Measurements from ENCODE around the gene ONECUT1. TPM values are rescaled to one million over a fixed set of nuclear protein-coding genes. Genes with fewer than 3 reads are reported as not detected.

ONECUT1 gene
- total RNA-seq, 1 experiment from 2014 or later, result 0.10 TPM

DNA sequence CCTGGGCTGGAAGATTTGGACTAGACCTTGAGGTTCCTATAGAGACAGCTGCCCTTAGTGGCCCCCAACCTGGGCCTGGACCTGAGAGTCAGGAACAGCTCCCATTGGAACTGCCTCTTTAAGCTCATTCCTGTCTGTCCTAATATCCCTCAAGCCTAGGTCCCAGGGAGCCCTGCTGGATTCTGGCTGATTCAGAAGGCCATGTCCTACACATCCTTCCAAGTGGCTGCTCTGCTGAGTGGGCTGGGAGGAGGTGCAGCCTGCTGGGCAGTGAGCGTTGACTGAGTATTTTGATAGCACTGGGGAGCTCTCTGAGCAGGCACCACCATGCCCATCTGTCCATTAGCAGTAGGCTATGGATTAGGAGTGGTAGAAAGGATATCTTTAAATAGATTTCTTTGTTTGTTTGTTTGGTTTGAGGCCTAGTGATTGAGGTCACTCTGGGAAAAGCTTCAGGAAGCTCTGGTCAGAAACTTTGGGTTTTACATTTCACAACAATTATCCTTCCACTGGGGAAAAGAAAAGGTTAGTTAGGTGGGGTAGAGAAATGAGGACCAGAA lies 56.4 kb downstream of the ONECUT1 start:
- peak; percentile 18 for DNase-seq (ENCODE audit: low spot score)

DNA sequence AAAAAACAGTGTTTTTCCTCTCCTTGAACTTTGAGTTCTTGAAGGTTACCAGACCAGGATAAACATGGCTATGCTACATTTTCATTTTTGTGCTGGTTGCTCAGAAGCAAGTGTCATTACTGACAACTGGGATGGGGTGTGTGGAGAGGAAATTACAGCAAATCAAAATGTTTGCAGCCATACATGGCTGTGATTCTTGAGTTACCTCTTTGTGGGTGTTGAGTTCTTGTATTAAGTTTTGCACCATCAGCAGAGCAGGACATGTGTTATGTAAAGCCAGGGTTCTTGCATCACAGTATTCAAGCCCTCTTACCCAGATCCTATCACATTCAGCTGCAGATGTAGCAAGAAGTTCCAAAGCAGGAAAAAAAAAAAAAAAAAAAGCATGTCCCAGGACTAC lies 57.0 kb downstream of the ONECUT1 start:
- DNase-seq (ENCODE audit: low spot score), result peak; percentile 34

- no peak for DNase-seq (ENCODE audit: low spot score)
These were observed 57.6 kb downstream of the ONECUT1 start for GRCh38 chr15:52732551-52732950.

- no peak for DNase-seq (ENCODE audit: low spot score)
These were observed 58.2 kb downstream of the ONECUT1 start for GRCh38 chr15:52731732-52732470.

GRCh38 chr15:52731004-52731403 lies 59.1 kb downstream of the ONECUT1 start:
- DNase-seq (ENCODE audit: low spot score), result no peak

DNA sequence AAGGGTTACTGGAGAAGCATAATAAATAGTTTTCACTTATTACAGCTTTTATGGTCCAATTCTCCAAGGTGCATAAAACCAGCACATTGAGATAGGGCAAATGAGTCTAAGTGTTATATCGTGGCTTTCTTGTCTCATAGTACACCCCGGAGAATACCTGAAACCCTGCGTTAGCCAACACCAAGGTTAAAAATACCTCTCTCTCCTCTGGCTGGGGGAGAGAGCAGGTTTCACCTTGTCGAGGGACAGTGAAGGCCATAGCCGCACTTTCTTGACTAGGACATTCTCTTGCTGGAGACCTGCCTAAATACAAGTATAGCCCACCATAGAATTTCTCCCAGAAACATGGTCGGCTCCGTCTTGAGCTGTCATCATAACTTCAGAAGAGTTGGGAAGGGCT lies 59.5 kb downstream of the ONECUT1 start:
- no peak for DNase-seq (ENCODE audit: low spot score)

DNA sequence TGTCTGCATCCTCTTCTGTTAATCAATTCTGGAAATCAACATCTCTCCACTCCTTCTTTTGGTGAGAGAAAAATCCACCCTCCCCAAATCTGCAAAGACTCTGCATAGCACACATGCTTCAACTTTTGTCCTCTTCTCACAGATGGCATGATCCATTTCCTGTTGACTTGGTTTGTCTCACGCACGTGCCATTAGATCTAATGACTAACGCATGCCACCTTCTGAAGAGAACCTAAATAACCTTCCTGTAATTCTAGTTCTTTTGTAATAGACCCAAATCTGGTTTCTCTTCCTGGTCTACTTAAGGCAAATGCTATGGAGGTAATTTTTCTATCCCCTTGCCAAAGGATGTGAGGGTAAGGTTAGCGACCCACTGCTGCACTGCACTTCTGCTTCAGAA lies 60.0 kb downstream of the ONECUT1 start:
- peak; percentile 75 for DNase-seq (ENCODE audit: low spot score)

DNA sequence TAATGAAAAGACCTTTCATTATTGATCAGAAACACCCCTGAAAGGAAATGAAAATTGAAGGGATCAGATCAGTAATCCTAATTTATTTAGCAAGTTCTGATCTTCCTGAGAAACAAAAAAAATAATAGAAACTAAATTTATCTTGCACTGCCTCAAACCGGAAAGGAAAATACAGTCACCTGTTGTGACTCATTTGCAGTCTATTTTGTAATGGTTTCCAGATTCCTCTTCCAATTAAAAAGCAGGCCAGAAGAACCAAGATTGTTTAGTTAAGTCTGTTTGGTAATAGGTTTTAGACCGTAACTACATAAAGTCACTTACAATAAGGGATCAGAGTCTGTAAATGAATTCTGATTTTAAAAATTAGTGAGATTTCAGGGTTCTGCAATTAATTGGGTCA lies 61.2 kb downstream of the ONECUT1 start:
- DNase-seq (ENCODE audit: low spot score), result peak; percentile 59

DNA sequence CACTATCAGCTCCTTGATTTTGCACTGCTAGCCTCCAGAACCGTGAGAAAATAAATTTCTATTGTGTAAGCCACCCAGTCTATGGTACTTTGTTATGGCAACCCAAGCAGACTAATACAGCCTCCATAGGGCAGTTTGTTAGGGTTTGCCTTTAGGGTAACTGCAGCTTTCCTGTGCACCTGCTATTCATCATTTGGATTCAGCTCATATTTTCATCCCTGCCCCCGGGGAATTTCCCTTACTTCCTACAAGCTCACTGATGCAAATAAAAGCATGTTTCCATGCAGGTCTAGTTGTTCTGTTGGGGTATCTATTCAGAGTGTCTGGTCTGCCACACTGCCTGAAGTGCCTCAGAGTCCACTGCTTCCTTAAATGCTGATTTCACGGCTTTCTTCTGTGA lies 62.3 kb downstream of the ONECUT1 start:
- no peak for DNase-seq (ENCODE audit: low spot score)

DNA sequence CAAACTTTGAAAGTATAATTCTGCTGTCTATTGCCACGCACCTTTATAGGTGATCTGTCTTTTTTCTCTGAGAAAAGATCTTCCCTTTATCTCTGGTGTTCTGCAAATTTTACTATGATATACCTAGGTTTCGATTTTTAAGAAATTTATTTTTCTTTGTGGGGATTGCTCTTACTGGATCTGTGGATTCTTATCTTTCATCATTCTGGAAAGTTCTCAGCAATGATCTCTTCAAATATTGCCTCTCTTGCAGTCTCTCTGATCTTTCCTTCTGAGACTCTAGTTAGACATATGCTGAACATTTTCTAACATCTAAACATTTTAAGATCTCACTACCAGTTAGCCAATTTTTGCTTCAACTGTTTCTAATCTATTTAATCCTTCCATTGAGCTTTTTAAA lies 63.9 kb downstream of the ONECUT1 start:
- no peak for DNase-seq (ENCODE audit: low spot score)

DNA sequence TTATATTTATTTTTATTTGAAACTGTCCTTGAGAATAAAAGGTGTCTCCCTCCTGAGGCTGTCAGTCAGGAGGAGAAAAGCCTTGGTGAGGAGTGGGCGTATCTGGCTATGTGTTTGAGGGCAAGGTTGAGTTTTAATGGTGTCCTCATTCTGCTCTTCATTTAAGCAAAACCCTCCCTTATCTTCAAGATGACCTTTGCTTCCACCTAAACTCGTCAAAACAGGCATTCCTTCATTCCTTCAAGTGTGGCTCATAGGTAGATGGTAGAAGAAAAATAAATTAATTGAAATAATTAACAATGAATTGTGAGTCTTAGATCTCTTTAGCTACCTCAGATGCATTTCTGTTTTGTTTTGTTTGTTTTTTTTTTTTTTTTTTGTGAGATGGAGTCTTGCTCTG lies 71.6 kb downstream of the ONECUT1 start:
- DNase-seq (ENCODE audit: low spot score), result no peak

- DNase-seq (ENCODE audit: low spot score), result no peak
These were observed 72.2 kb downstream of the ONECUT1 start for GRCh38 chr15:52717924-52718323.

GRCh38 chr15:52717481-52717880 lies 72.7 kb downstream of the ONECUT1 start:
- no peak for DNase-seq (ENCODE audit: low spot score)

DNA sequence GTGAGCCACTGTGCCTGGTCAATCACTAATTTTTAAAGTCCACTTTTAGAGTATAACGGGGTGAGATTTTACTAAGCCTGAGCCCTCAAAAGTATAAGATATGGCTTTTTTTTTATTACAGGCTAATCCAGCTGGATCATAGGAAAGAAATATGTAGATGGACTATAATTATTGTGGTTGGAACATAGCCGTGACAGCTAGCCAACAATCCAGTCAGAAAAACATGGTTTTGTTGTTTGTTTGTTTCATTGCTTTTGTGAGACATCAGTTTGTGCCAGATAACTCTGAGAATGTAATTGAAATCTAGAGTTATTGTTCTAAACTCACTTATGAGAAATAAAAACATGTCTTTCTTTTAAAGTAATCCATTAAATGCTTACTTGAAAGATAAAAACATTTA lies 73.6 kb downstream of the ONECUT1 start:
- no peak for DNase-seq (ENCODE audit: low spot score)

DNA sequence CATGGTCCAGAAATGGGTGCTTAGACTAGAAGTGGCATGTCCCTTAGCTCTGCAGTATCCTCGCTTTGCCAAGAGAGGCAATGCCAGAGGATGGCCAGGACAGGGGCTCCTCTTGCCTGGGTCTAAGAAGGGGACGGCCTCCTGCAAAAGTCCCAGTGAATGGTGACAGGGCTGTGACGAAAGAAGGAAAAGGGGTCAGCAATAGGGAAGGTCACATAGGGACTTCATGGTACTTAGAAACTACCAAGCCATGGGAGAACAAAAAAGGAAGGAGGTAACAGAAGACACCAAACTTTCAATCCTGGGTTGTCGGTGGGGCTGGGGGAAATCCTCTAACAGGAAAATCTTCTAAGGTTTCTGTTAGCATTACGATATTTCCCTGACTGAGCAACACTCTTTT lies 74.7 kb downstream of the ONECUT1 start:
- DNase-seq (ENCODE audit: low spot score), result no peak

- no peak for DNase-seq (ENCODE audit: low spot score)
These were observed 75.2 kb downstream of the ONECUT1 start for GRCh38 chr15:52714968-52715367.

GRCh38 chr15:52710708-52711389 lies 79.3 kb downstream of the ONECUT1 start:
- no peak for DNase-seq (ENCODE audit: low spot score)

- no peak for DNase-seq (ENCODE audit: low spot score)
These were observed 80.0 kb downstream of the ONECUT1 start for GRCh38 chr15:52710050-52710707.

DNA sequence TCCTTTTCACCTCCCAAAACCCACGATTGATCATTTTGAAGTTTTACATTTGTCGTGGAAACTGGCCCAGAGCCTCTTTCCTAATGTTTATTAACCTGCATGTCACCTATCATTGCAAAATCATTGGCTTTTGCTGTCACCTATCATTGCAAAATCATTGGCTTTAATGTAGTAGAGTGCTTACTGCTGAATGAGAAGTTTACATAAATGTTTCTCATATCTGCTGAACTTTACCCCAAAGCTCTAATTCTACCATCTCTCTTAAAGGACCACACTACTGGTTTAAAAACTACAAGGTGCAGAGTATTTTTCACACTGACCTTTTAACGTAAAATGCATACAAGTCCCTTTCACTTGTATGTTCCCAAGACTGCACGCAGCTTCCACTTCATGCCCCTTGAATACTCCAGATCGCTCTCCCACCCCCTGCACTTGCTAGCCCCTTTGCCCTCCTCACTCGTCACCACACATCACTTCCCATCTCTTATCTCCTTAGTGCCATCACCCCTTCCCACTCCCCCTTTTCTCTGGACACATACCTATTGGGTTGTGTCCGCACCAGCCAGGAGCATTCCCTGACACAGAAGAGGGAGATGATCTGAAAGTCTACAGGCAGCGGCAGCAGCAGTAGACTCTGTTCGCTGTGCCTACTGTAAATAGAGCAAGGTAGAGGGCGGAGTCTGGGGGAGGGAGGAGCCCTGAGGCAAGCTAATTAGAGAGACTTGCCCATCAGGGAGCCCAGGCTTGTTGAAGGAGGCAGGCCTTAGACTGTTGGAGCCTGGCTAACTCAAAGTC lies 80.8 kb downstream of the ONECUT1 start:
- no peak for DNase-seq (ENCODE audit: low spot score)

All from H4 (cell line).